GM12878 (cell line): ENCODE measurements around the gene TAOK2. TPM values are rescaled to one million over a fixed set of nuclear protein-coding genes. Genes with fewer than 3 reads are reported as not detected.

Experiments
- ATAC-seq: fragments of 200-7000 bp; cut with Tn5 transposase; 3 replicates; pipeline ENCODE4 v1.9.1; 2020; ENCODE audit warnings: mild to moderate bottlenecking, moderate library complexity
- BruUV-seq: library from RNA; stranded (reverse); fragments of 400-500 nt; replicated peaks from 2 replicates; lab custom pipeline; 2021; lab: Mats Ljungman, UMichigan
- CTCF ChIA-PET: fragments of 300-600 bp; sonication (Branson Sonifier 250); formaldehyde crosslinking; extraction: SDS; loops from one replicate; lab custom pipeline; 2021; ENCODE audit warnings: inconsistent platforms; lab: Yijun Ruan, JAX
- POLR2A ChIA-PET: fragments of 350-600 bp; formaldehyde crosslinking; extraction: SDS; loops from one replicate; lab custom pipeline; 2021; ENCODE audit warnings: inconsistent platforms; lab: Charles Lee
- RAD21 ChIA-PET: fragments of 300-600 bp; sonication (Branson Sonifier 250); formaldehyde crosslinking; loops from one replicate; lab custom pipeline; 2023; ENCODE audit warnings: antibody characterized with exemption; ENCODE audit not compliant: unreplicated experiment; lab: Charles Lee
- SMC1A ChIA-PET: fragments of 300-600 bp; sonication (Branson Sonifier 250); formaldehyde crosslinking; loops from one replicate; lab custom pipeline; 2023; ENCODE audit not compliant: unreplicated experiment, uncharacterized antibody; lab: Charles Lee
- DNase-seq: peaks from one replicate; pipeline ENCODE4 v3.0.0-alpha.2; 2011; ENCODE audit warnings: low read depth, low spot score
- FAIRE-seq: peaks from 3 replicates; lab custom pipeline; 2011; peaks lifted over from hg19 to GRCh38; lab: Jason Lieb, UNC
- H2AFZ ChIP-seq: 2 replicates; pipeline ENCODE4 v1.6.0; 2011; ENCODE audit warnings: low read depth, low read length, control low read depth; ENCODE audit not compliant: control insufficient read depth
- H3K27ac ChIP-seq: 2 replicates; pipeline ENCODE4 v1.5.1; 2011; ENCODE audit warnings: control low read depth; ENCODE audit not compliant: control insufficient read depth, insufficient read depth
- H3K27me3 ChIP-seq, 2 experiments: replicated peaks in 1 of 2; 2 replicates each; pipeline versions ENCODE4 v1.6.0 to v1.6.1; 2011; ENCODE audit warnings: low read length in 1 of 2; ENCODE audit not compliant: control insufficient read depth in 2 of 2, insufficient read depth in 2 of 2
- H3K36me3 ChIP-seq, 2 experiments: 2 replicates each; pipeline ENCODE4 v1.5.1; 2011; ENCODE audit warnings: low read length in 1 of 2; ENCODE audit not compliant: control insufficient read depth in 2 of 2, insufficient read depth in 2 of 2
- H3K4me1 ChIP-seq: 2 replicates; pipeline ENCODE4 v1.6.1; 2011; ENCODE audit warnings: mild to moderate bottlenecking, low read length, moderate library complexity, mixed read lengths; ENCODE audit not compliant: control insufficient read depth, insufficient read depth
- H3K4me2 ChIP-seq: 2 replicates; pipeline ENCODE4 v1.6.0; 2011; ENCODE audit warnings: control low read depth; ENCODE audit not compliant: control insufficient read depth, insufficient read depth
- H3K4me3 ChIP-seq: fragments of 200-600 bp; sonication (generic); 2 replicates; pipeline ENCODE4 v1.5.1; 2016
- H3K79me2 ChIP-seq: 2 replicates; pipeline ENCODE4 v1.6.0; 2011; ENCODE audit warnings: low read length; ENCODE audit not compliant: control insufficient read depth, insufficient read depth
- H3K9ac ChIP-seq: 2 replicates; pipeline ENCODE4 v1.8.0; 2011; ENCODE audit warnings: low read length, control low read depth, mixed read lengths; ENCODE audit not compliant: control insufficient read depth, insufficient read depth
- H3K9me3 ChIP-seq: replicated peaks from 3 replicates; pipeline ENCODE4 v1.5.1; 2011; ENCODE audit warnings: mild to moderate bottlenecking, low read length; ENCODE audit not compliant: control insufficient read depth, insufficient read depth
- H4K20me1 ChIP-seq: 2 replicates; pipeline ENCODE4 v1.6.0; 2011; ENCODE audit not compliant: control insufficient read depth, insufficient read depth
- CBFB ChIP-seq: IDR thresholded peaks from 2 replicates; pipeline ENCODE4 v1.6.1; 2016; ENCODE audit warnings: antibody characterized with exemption, low read depth
- CEBPB ChIP-seq, 2 experiments: fragments of 150-350 bp in 1 of 2; IDR thresholded peaks; 2 replicates each; pipeline ENCODE4 v1.6.1; 2012 to 2014; ENCODE audit warnings: low read depth in 2 of 2, low read length in 2 of 2, borderline replicate concordance in 1 of 2, inconsistent platforms in 1 of 2
- EP300 ChIP-seq, 2 experiments: fragments of 150-350 bp in 1 of 2; IDR thresholded peaks; 2 replicates each; pipeline ENCODE4 v1.6.1; 2011 to 2012; ENCODE audit warnings: low read depth in 2 of 2, low read length in 2 of 2, borderline replicate concordance in 1 of 2, improper control_type of control experiment in 1 of 2, inconsistent platforms in 1 of 2; ENCODE audit not compliant: control insufficient read depth in 1 of 2
- IRF4 ChIP-seq: IDR thresholded peaks from 2 replicates; pipeline ENCODE4 v1.6.1; 2011; ENCODE audit warnings: low read depth, low read length
- POLR2AphosphoS2 ChIP-seq: IDR thresholded peaks from 2 replicates; pipeline ENCODE4 v1.6.1; 2011; ENCODE audit warnings: low read depth, mild to moderate bottlenecking, low read length, improper control_type of control experiment, moderate library complexity
- POLR2AphosphoS5 ChIP-seq: IDR thresholded peaks from 2 replicates; pipeline ENCODE4 v1.6.1; 2011; ENCODE audit warnings: mild to moderate bottlenecking, low read length, inconsistent platforms
- SREBF1 ChIP-seq: IDR thresholded peaks from 2 replicates; pipeline ENCODE4 v1.6.1; 2012; ENCODE audit warnings: mild to moderate bottlenecking, low read length
- SREBF2 ChIP-seq: IDR thresholded peaks from 2 replicates; pipeline ENCODE4 v1.6.1; 2012; ENCODE audit warnings: mild to moderate bottlenecking, low read length
- SUPT20H ChIP-seq: IDR thresholded peaks from 2 replicates; pipeline ENCODE4 v1.6.1; 2011; ENCODE audit warnings: low read depth, mild to moderate bottlenecking, low read length, moderate library complexity, borderline replicate concordance; ENCODE audit not compliant: control insufficient read depth
- USF1 ChIP-seq: IDR thresholded peaks from 2 replicates; pipeline ENCODE4 v1.6.1; 2011; ENCODE audit warnings: borderline replicate concordance, low read depth, mild to moderate bottlenecking, moderate library complexity, mixed read lengths, low read length; ENCODE audit not compliant: insufficient read depth; ENCODE audit errors: extremely low read length
- ZNF622 ChIP-seq: fragments of 450-650 bp; IDR thresholded peaks from 2 replicates; pipeline ENCODE4 v1.6.1; 2017; ENCODE audit warnings: mild to moderate bottlenecking, inconsistent platforms
- WGBS: methylation state at CpG from one replicate; pipeline ENCODE4 v1.1.6; 2016; ENCODE audit warnings: low lambda C conversion rate; ENCODE audit not compliant: insufficient replicate concordance, insufficient coverage; ENCODE audit errors: missing lambda C conversion rate; 5-methylcytosine and 5-hydroxymethylcytosine counted together
- in situ Hi-C: fragments of 300-500 bp; cut with MboI; formaldehyde crosslinking; loops from 9 replicates; pipeline ENCODE4 v1.14.3; 2018; ENCODE audit warnings: mixed read lengths
- intact Hi-C: fragments of 100-400 bp; cut with micrococcal nuclease; formaldehyde crosslinking; loops from one replicate; pipeline ENCODE4 v1.14.2; 2022; ENCODE audit not compliant: unreplicated experiment
- polyA plus RNA-seq, 11 experiments: library from polyadenylated mRNA; depleted of rRNA in 4 of 11; unstranded in 6 of 11; stranded (reverse) in 5 of 11; fragments of >200 nt; fragmentation: Nextera tagmentation in 4 of 11; fragmentation: Illumina TruSeq in 1 of 11; extraction: Ambion mirVana in 4 of 11; extraction: Trizol in 1 of 11; gene quantifications; 1 replicate in 1 of 11; 2 replicates in 10 of 11; pipeline versions ENCODE4 v1.2.1 to v1.2.3, GENCODE V29; 2011 to 2016; ENCODE audit warnings: inconsistent platforms in 2 of 11, missing spikeins in 2 of 11, low read depth in 1 of 11
- total RNA-seq, 4 experiments: library from RNA; depleted of rRNA in 3 of 4; stranded (reverse); fragments of >200 nt in 3 of 4; fragmentation: Illumina TruSeq in 1 of 4; extraction: Trizol in 1 of 4; gene quantifications; 2 replicates each; pipeline versions ENCODE4 v1.2.1 to v1.2.3, GENCODE V29; 2013 to 2021
- TF ChIP-seq, protein P1 (sequence below): IDR thresholded peaks from 2 replicates; pipeline ENCODE4 v1.6.1; 2012; ENCODE audit warnings: low read depth, low read length, improper control_type of control experiment

The TAOK2 gene
- total and polyA plus RNA-seq, 10 of the 15 experiments (the other 5 are each of a cell fraction or from before 2014, with no cell fraction given): 0.14 to 40.2 (median 11.6) TPM

DNA sequence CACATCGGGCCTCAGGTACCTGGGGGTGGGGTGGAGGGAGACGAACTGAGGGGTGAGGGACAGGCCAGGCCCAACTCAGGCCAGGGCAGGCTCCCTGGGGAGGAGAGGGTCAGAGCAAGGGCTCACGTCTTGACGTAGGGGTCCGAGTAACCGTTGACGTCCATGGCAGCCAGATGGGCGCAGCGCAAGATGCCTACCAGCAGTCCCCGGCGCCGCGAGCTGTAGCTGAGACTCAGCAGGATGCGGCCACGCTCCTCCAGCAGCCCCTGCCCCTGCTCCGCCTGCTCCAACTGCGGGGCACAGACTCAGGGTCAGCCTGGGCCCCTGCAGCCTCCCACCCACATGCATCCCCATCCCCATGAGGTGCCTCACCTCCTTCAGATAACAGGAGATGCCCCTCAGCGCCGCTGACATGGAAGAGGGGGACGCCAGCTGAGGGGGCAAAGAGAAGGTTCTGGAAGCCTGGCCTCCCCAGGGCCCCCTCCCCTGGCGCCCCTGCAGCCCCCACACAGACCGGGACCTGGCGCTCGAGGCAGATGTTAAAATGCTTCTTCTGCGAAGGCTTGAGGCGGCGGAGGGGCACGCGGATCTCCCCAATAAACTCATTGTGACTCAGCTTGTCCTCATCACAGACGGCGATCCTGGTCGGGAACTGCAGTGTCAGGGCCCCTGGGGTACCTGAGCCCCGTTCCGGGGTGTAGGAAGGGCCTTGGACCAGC lies 33.1 kb downstream of the TAOK2 start:
- Histone ChIP-seq H2AFZ (no peak overlapping the region), H3K27me3 (peaks cover 0 to 3% of the 10 kb centered on the region in 2 experiments; a peak in 3 of 4 replicates), H3K4me3 (no peak overlapping the region), H3K4me1 (no peaks in the 10 kb centered on the region), H3K9ac (no peak overlapping the region), H4K20me1 (no peaks in the 10 kb centered on the region)
- no peak for FAIRE-seq
- no peak for ATAC-seq
- CTCF ChIA-PET: interaction anchor here (1.0 to 1.4 kb wide), 4 partner anchors 10 to 306 kb away, joined by 3 to 4 read pairs (median 4); no protein-coding TSS in a partner anchor
- DNase-seq: no peak
- TF ChIP-seq EP300 (IDR thresholded peaks at IDR 0.05; ENCODE audit: borderline replicate concordance in 1 of 2, control insufficient read depth in 1 of 2, low read depth in 2 of 2, low read length in 2 of 2) (no peak), USF1 (no peak), SUPT20H (no peak), SREBF1 (no peak), ZNF622 (no peak), CEBPB (IDR thresholded peaks at IDR 0.05; ENCODE audit: borderline replicate concordance in 1 of 2, low read depth in 2 of 2, low read length in 2 of 2) (no peak), POLR2AphosphoS5 (no peak), SREBF2 (no peak), POLR2AphosphoS2 (no peak), CBFB (no peak), IRF4 (no peak)
- TF ChIP-seq, protein P1, sequence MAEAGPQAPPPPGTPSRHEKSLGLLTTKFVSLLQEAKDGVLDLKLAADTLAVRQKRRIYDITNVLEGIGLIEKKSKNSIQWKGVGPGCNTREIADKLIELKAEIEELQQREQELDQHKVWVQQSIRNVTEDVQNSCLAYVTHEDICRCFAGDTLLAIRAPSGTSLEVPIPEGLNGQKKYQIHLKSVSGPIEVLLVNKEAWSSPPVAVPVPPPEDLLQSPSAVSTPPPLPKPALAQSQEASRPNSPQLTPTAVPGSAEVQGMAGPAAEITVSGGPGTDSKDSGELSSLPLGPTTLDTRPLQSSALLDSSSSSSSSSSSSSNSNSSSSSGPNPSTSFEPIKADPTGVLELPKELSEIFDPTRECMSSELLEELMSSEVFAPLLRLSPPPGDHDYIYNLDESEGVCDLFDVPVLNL: no peak
- TF ChIP-seq, all 136 proteins: peak for 0
- intact Hi-C loops (no loop called here), in situ Hi-C loops (loop anchor here (25.0 kb wide), 1 partner anchor 895 kb away; no protein-coding TSS in a partner anchor)
- no peak overlapping the region for H3K27ac ChIP-seq
- WGBS: 91% methylated on average over 25 of the region's 34 CpGs
- SMC1A ChIA-PET: no interaction called here
- H3K36me3 ChIP-seq: no peaks in the 10 kb centered on the region; a peak in 2 of 4 replicates
- no TSS peak for BruUV-seq
- POLR2A ChIA-PET: no interaction called here
- H3K9me3 ChIP-seq: no peaks in the 10 kb centered on the region
- H3K79me2 ChIP-seq: no peaks in the 10 kb centered on the region
- RAD21 ChIA-PET: no interaction called here
- no peak overlapping the region for H3K4me2 ChIP-seq
